ENCODE data around the gene RTN3.

The RTN3 gene

GRCh38 chr11:63719001-63719400 lies 37.7 kb downstream of the RTN3 start:
- H3K27me3 ChIP-seq (ENCODE audit: control insufficient read depth, insufficient read depth, low read length), result no peaks in the 10 kb centered on the region
- H3K9ac ChIP-seq (ENCODE audit: low read depth, low read length), result no peak overlapping the region
- no peaks in the 10 kb centered on the region for H3K9me3 ChIP-seq (ENCODE audit: control insufficient read depth, insufficient read depth, low read length)
- no peak overlapping the region for H3K4me3 ChIP-seq (ENCODE audit: low read depth, low read length)
- H3K4me1 ChIP-seq (ENCODE audit: control insufficient read depth, insufficient read depth, low read length), result no peaks in the 10 kb centered on the region
- H3K36me3 ChIP-seq (ENCODE audit: control insufficient read depth, insufficient read depth, low read length), result no peaks in the 10 kb centered on the region

- H3K9ac ChIP-seq (ENCODE audit: low read depth, low read length), result no peak overlapping the region
- H3K4me3 ChIP-seq (ENCODE audit: low read depth, low read length), result no peak overlapping the region
- H3K27me3 ChIP-seq (ENCODE audit: control insufficient read depth, insufficient read depth, low read length), result no peaks in the 10 kb centered on the region
- no peaks in the 10 kb centered on the region for H3K36me3 ChIP-seq (ENCODE audit: control insufficient read depth, insufficient read depth, low read length)
- H3K9me3 ChIP-seq (ENCODE audit: control insufficient read depth, insufficient read depth, low read length), result no peaks in the 10 kb centered on the region
- H3K4me1 ChIP-seq (ENCODE audit: control insufficient read depth, insufficient read depth, low read length), result peaks cover 3% of the 10 kb centered on the region
These were observed 38.7 kb downstream of the RTN3 start for GRCh38 chr11:63719987-63720386.

DNA sequence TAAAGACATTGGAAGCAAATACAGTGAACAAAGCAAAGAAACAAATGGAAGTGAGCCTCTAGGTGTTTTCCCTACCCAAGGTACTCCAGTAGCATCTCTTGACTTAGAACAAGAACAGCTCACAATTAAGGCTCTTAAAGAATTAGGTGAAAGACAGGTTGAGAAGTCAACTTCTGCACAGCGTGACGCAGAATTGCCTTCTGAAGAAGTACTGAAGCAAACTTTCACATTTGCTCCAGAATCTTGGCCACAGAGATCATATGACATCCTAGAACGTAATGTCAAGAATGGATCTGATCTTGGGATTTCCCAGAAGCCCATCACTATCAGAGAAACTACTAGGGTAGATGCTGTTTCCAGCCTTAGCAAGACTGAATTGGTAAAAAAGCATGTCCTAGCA lies 39.3 kb downstream of the RTN3 start:
- H3K27me3 ChIP-seq (ENCODE audit: control insufficient read depth, insufficient read depth, low read length), result no peaks in the 10 kb centered on the region
- no peaks in the 10 kb centered on the region for H3K36me3 ChIP-seq (ENCODE audit: control insufficient read depth, insufficient read depth, low read length)
- no peaks in the 10 kb centered on the region for H3K9me3 ChIP-seq (ENCODE audit: control insufficient read depth, insufficient read depth, low read length)
- H3K4me1 ChIP-seq (ENCODE audit: control insufficient read depth, insufficient read depth, low read length), result peaks cover 3% of the 10 kb centered on the region
- H3K9ac ChIP-seq (ENCODE audit: low read depth, low read length), result no peak overlapping the region
- no peak overlapping the region for H3K4me3 ChIP-seq (ENCODE audit: low read depth, low read length)

DNA sequence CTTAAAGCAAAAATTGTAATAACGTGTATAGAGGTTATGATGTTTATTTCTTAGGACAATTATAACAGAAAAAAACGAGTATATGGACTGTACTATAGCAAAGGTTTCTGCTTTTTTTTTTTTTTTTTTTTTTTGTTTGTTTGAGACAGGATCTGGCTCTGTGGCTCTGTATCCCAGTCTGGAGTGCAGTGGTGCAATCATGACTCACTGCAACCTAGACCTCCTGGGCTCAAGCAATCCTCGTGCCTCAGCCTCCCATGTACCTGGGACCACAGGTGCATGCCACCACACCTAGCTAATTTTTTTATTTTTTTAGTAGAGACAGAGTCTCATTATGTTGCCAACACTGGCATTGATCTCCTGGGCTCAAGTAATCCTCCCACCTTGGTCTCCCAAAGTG lies 48.0 kb downstream of the RTN3 start:
- Histone ChIP-seq H3K9me3 (ENCODE audit: control insufficient read depth, insufficient read depth, low read length) (no peaks in the 10 kb centered on the region), H3K27me3 (ENCODE audit: control insufficient read depth, insufficient read depth, low read length) (no peaks in the 10 kb centered on the region), H3K4me3 (ENCODE audit: low read depth, low read length) (no peak overlapping the region), H3K36me3 (ENCODE audit: control insufficient read depth, insufficient read depth, low read length) (no peaks in the 10 kb centered on the region), H3K9ac (ENCODE audit: low read depth, low read length) (no peak overlapping the region), H3K4me1 (ENCODE audit: control insufficient read depth, insufficient read depth, low read length) (peaks cover 3% of the 10 kb centered on the region)

- H3K36me3 ChIP-seq (ENCODE audit: control insufficient read depth, insufficient read depth, low read length), result no peaks in the 10 kb centered on the region
- no peak overlapping the region for H3K9ac ChIP-seq (ENCODE audit: low read depth, low read length)
- H3K27me3 ChIP-seq (ENCODE audit: control insufficient read depth, insufficient read depth, low read length), result no peaks in the 10 kb centered on the region
- H3K9me3 ChIP-seq (ENCODE audit: control insufficient read depth, insufficient read depth, low read length), result no peaks in the 10 kb centered on the region
- no peak overlapping the region for H3K4me3 ChIP-seq (ENCODE audit: low read depth, low read length)
- H3K4me1 ChIP-seq (ENCODE audit: control insufficient read depth, insufficient read depth, low read length), result no peaks in the 10 kb centered on the region
These were observed 55.6 kb downstream of the RTN3 start for GRCh38 chr11:63736864-63737263.

DNA sequence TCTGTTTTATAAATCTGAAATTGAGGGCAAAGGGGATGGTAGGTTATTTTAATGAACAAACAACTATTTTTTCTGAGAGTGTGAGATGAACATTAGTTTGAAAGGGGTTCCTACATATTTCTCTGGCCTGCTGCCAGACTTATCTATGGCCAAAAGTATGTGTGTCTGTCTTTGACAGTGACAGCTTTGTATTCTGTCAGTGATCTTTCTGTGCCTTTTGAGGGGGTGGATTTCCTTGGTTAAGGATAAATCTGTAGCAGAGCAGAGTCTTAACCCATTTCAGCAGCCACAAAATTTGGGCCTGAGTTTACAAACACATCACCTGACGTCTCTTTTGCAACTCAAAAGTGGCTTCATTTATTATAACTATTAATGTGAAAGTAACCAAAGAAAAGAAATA lies 56.4 kb downstream of the RTN3 start:
- no peaks in the 10 kb centered on the region for H3K36me3 ChIP-seq (ENCODE audit: control insufficient read depth, insufficient read depth, low read length)
- H3K27me3 ChIP-seq (ENCODE audit: control insufficient read depth, insufficient read depth, low read length), result no peaks in the 10 kb centered on the region
- H3K4me1 ChIP-seq (ENCODE audit: control insufficient read depth, insufficient read depth, low read length), result no peaks in the 10 kb centered on the region
- H3K9me3 ChIP-seq (ENCODE audit: control insufficient read depth, insufficient read depth, low read length), result no peaks in the 10 kb centered on the region
- no peak overlapping the region for H3K4me3 ChIP-seq (ENCODE audit: low read depth, low read length)
- no peak overlapping the region for H3K9ac ChIP-seq (ENCODE audit: low read depth, low read length)

DNA sequence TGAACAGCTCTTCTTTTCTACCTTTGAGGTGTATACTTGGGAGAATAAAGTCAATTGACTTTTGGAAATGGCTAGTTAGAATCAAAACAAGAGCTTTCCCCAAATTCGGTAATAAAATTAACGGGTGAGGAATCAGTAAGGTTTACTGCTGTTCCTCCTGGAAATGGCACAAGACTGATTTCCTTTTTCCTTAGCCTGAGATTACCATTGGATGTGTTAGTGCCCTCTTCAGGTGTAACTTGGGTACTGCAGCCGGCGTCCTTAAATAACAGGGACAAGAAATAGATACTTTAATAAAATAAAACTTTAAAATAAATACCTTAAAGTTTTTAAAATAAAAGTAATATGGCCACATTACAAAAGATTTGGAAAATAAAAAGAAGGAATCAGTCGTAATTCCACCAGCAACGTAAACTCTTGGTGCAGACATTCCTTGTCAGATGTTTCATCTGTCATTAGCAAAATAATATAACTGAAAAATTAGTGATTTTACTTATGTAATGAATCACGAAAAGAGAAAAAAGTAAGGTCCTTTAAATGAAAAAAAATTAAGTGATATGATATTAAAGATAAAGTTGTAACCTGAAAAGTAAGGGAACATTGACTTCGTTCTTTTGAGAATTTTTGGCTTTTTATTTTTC lies 57.5 kb downstream of the RTN3 start:
- H3K27me3 ChIP-seq (ENCODE audit: control insufficient read depth, insufficient read depth, low read length), result no peaks in the 10 kb centered on the region
- no peak overlapping the region for H3K4me3 ChIP-seq (ENCODE audit: low read depth, low read length)
- H3K9me3 ChIP-seq (ENCODE audit: control insufficient read depth, insufficient read depth, low read length), result no peaks in the 10 kb centered on the region
- no peak overlapping the region for H3K9ac ChIP-seq (ENCODE audit: low read depth, low read length)
- no peaks in the 10 kb centered on the region for H3K36me3 ChIP-seq (ENCODE audit: control insufficient read depth, insufficient read depth, low read length)
- H3K4me1 ChIP-seq (ENCODE audit: control insufficient read depth, insufficient read depth, low read length), result no peaks in the 10 kb centered on the region

DNA sequence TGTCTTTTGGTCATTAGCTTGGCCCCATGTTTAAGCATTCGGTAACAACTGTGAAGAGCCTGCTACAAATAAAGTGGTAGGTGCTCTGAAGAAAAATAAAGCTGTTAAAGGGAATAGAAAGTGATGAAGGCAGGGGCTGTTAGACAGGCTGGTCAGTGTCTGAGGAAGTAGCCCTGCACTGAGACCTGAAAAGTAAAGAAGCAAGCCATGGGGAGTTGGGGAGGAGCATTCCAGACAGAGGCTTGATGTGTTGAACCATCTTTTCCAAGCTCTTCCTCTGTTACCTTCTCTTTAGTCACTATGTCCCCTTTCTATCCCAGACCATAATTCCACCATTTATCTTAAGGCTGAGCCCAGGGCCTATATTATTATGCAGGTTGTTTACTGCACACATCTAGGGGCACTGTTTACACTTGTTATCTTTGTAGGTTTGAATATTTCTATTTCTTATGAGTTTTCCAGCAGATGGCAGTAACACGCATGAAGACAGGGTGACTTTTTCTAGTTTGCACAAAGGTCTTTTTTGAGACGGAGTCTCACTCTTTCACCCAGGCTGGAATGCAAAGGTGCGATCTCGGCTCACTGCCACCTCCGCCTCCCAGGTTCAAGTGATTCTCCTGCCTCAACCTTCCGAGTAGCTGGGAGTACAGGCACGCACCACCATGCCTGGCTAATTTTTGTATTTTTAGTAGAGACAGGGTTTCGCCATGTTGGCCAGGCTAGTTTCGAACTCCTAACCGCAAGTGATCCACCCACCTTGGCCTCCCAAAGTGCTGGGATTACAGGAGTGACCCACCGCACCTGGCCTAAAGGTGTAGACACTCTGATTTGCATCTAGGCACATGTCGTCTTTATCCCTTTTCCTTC lies 64.2 kb downstream of the RTN3 start:
- no peak overlapping the region for H3K4me3 ChIP-seq (ENCODE audit: low read depth, low read length)
- peak overlapping the region; percentile 26 for H3K9ac ChIP-seq (ENCODE audit: low read depth, low read length)
- peaks cover 7% of the 10 kb centered on the region for H3K36me3 ChIP-seq (ENCODE audit: control insufficient read depth, insufficient read depth, low read length)
- peaks cover 2% of the 10 kb centered on the region for H3K4me1 ChIP-seq (ENCODE audit: control insufficient read depth, insufficient read depth, low read length)
- no peaks in the 10 kb centered on the region for H3K27me3 ChIP-seq (ENCODE audit: control insufficient read depth, insufficient read depth, low read length)
- H3K9me3 ChIP-seq (ENCODE audit: control insufficient read depth, insufficient read depth, low read length), result no peaks in the 10 kb centered on the region

GRCh38 chr11:63747011-63747410 lies 65.7 kb downstream of the RTN3 start:
- Histone ChIP-seq H3K27me3 (ENCODE audit: control insufficient read depth, insufficient read depth, low read length) (no peaks in the 10 kb centered on the region), H3K9me3 (ENCODE audit: control insufficient read depth, insufficient read depth, low read length) (no peaks in the 10 kb centered on the region), H3K4me3 (ENCODE audit: low read depth, low read length) (no peak overlapping the region), H3K36me3 (ENCODE audit: control insufficient read depth, insufficient read depth, low read length) (peaks cover 10% of the 10 kb centered on the region), H3K4me1 (ENCODE audit: control insufficient read depth, insufficient read depth, low read length) (peaks cover 2% of the 10 kb centered on the region), H3K9ac (ENCODE audit: low read depth, low read length) (no peak overlapping the region)

- no peaks in the 10 kb centered on the region for H3K9me3 ChIP-seq (ENCODE audit: control insufficient read depth, insufficient read depth, low read length)
- H3K9ac ChIP-seq (ENCODE audit: low read depth, low read length), result no peak overlapping the region
- no peak overlapping the region for H3K4me3 ChIP-seq (ENCODE audit: low read depth, low read length)
- H3K36me3 ChIP-seq (ENCODE audit: control insufficient read depth, insufficient read depth, low read length), result peaks cover 24% of the 10 kb centered on the region
- H3K4me1 ChIP-seq (ENCODE audit: control insufficient read depth, insufficient read depth, low read length), result peaks cover 2% of the 10 kb centered on the region
- H3K27me3 ChIP-seq (ENCODE audit: control insufficient read depth, insufficient read depth, low read length), result no peaks in the 10 kb centered on the region
These were observed 68.3 kb downstream of the RTN3 start for GRCh38 chr11:63749624-63750023.

DNA sequence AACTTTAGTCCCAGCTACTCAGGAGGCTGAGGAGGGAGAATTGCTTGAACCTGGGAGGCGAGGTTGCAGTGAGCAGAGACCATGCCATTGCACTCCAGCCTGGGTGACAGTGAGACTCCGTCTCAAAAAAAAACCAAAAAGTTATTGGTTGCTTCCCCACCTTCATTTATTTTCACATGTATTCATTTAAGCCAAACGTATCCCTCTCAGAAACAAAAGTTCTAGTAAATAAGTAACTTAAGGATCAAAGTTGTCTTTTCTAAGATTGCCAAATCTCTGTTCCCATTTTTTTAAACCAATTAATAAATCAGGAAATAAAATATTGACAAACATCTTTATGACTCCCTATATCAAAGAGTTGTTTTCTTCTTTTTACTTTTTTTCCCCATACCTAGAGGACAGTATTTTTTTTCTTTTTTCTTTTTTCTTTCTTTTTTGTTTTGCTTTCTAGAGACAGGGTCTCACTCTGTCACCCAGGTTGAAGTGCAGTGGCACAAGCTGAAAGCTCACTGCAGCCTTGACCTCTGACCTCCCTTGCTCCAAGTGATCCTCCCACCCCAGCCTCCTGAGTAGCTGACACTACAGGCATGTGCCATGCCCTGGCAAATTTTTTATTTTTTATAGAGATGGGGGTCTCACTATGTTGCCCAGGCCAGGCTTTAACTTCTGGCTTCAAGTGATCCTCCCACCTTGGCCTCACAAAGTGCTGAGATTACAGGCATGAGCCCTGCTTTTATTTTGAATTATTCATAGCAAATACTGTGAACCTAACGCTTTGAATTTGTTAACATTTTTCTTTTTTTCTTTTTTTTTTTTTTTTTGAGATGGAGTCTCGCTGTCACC lies 75.8 kb downstream of the RTN3 start:
- Histone ChIP-seq H3K27me3 (ENCODE audit: control insufficient read depth, insufficient read depth, low read length) (no peaks in the 10 kb centered on the region), H3K4me1 (ENCODE audit: control insufficient read depth, insufficient read depth, low read length) (peaks cover 17% of the 10 kb centered on the region), H3K9me3 (ENCODE audit: control insufficient read depth, insufficient read depth, low read length) (no peaks in the 10 kb centered on the region), H3K4me3 (ENCODE audit: low read depth, low read length) (no peak overlapping the region), H3K9ac (ENCODE audit: low read depth, low read length) (no peak overlapping the region), H3K36me3 (ENCODE audit: control insufficient read depth, insufficient read depth, low read length) (peaks cover 30% of the 10 kb centered on the region)
